Activated effector memory CD4-positive, alpha-beta T cell treated with anti-CD3 and anti-CD28 coated beads, Interleukin-2, amount 50 U/mL, for 16 hours (primary cell): ENCODE data around the gene RHBDL1.

Experiments used
- DNase-seq: peaks from one replicate; pipeline ENCODE4 v3.0.0-alpha.2; 2020

Gene RHBDL1

DNA sequence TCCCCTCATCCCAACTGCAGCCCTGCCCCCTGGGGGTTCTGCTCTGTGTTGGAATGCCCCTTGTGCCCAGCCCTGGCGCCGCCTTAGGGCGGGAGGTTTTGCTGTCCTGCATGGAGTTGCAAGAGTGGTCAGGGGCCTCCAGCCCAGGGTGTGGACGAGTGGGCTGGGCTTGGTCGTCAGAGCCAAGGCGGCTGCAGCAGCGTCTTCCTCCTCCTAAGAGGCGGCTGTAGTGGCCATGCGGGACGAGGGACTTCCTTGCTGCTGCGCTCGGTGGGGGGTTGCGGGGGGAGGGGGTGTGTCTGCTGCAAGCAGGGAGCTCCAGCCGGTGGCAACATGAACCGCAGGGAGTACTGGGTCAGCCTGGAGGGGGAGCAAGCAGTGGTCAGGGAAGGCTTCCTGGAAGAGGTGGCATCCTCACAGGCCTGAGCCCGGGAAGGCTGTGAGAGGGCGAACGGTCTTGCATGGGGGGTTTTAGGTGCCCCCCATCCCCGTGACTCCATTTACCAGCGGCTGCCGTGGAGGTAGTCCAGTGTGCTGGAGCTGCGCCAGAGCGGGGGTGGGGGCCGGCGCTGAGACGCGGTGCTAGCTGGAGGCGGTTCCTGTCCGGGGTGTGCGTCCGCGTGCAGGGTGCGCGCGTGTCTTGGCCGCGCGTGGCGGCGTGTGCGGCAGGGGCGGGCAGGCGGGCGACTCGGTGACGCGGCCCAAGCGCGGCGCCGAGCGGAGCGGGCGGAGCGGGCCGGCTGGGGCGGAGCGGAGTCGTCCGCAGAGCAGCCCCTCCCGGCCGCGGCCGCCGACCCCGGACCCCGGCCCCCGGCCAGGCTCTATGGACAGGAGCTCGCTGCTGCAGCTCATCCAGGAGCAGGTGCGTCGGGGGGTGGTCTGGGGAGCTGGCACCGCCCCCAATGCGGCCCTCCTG is at the start of gene RHBDL1:
TSS of gene RHBDL1 (plus strand) at position 704 of the 916 bp plus-strand sequence. CDS start at position 824, 120 bp downstream.
- no peak for DNase-seq

DNA sequence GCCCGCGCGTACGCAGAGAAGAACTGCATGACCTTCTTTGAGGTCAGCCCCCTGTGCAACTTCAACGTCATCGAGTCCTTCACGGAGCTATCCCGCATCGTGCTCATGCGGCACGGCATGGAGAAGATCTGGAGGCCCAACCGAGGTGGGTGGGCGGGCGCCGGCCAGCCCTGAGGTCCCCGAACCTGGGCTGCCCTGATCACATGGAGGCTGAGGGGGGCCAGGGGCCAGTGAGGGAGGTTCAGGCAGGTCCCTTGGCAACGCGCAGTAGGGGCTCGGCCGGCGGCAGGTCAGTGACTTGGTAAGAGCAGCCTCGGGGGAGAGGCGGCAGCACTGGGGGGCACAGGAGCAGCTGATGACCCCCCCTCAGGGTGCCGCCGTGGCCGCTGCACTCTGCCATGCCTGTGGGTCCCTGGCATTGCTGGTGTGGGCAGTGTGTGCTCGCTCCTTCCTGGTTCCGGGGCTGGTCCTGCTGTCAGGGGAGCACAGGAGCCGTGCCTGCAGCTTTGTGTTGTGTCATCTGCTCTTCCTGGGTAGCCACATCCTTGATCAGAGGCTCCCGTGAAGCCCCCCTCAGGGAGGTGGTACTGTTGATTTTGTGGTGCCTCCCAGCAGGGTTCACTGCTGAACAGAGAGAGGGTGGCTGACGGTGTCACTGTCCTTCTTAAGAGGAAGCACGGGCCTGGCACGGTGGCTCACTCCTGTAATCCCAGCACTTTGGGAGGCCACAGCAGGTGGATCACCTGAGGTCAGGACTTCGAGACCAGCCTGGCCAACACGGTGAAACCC is 49.3 kb upstream of the RHBDL1 start:
- no peak for DNase-seq

DNA sequence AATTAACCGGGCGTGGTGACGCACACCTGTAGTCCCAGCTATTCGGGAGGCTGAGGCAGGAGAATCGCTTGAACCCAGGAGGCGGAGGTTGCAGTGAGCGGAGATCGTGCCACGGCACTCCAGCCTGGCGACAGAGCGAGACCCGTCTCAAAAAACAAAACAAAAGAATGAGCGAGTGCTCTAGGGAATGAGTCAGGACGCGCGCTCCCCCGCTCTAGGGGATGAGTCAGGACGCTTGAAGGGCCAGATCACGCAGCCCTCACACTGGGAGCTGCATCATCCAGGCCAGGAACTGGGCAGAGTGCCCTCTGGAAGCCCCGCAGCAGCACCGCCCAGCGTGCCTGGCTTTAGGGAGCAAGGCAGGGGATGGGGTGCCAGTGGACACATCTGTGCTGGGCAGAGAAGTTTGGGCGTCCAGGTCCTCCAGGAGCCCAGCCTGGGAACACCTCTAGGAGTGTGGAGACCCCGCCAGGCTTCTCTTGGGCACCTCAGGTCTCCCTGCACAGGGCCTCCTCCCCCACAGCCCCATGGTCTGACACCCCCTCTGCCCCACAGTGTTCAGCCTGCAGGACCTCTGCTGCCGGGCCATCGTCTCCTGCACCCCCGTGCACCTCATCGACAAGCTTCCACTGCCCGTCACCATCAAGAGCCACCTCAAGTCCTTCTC is 48.6 kb upstream of the RHBDL1 start:
- DNase-seq, result no peak

DNA sequence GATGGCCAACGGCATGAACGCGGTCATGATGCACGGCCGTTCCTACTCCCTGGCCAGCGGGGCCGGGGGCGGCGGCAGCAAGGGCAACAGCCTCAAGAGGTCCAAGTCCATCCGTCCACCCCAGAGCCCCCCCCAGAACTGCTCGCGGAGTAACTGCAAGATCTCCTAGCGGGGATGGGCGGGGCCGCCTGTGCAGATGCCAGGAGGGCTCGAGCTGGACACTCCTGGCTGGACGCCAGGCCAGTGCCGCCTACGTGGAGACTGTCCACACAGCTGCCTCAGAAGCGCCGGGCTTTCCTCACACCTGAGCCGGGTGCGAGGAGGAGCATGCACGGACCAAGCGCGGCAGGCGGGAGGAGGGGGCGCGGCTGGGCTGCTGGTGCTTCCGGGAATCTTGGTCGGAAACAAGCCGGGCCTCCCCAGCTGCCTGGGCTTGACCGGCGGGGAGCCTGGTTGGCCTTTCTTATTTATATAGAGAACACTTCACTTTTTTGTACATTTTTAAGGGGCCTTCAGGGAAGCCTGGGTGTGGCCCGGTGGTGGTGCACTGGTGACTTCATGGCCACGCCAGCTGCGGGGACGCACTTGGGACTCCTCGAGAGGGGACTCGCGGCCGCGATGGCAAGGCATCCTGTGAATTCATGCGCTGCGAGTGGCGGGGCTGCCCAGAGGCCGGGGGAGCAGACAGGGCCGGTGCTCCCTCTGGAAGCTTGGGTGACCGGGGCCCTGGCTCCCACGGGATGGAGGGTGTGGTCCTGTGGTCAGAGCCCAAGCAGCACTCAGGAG is 47.8 kb upstream of the RHBDL1 start:
- DNase-seq, result no peak

DNA sequence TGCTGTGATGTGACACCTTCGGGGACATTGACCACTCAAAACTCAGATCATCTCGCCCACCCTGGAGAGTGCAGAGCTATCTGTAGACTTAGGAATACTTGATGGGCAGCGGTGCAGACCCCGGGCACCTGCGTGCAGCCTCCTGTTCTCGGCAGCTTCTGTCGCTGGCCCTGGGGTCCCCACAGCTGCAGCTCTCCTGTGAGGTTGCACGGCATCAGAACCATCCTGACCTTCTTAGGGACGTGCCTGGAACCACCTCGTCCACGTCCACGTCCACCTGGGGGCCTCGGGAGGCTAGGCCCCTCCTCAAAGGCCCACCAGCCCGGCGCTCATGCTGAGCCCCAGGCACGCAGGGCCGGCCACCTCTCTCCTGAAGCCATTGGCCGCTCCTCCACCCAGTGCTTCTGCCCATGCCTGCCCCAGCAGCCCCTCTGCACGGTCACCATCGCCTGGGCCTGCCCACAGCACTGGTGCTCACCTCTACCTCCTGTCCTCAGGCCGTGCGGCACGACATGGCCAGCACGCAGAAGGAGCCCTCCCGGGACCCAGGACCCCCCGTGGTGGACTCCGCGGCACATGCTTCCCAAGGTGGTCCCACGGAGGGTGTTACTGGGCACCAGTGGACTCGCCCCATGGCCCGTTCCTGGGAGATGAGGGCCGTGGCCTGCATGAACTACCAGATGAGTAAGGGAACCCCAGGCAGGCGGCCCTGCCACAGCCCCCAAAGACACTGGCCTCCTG is 47.0 kb upstream of the RHBDL1 start:
- DNase-seq, result no peak

DNA sequence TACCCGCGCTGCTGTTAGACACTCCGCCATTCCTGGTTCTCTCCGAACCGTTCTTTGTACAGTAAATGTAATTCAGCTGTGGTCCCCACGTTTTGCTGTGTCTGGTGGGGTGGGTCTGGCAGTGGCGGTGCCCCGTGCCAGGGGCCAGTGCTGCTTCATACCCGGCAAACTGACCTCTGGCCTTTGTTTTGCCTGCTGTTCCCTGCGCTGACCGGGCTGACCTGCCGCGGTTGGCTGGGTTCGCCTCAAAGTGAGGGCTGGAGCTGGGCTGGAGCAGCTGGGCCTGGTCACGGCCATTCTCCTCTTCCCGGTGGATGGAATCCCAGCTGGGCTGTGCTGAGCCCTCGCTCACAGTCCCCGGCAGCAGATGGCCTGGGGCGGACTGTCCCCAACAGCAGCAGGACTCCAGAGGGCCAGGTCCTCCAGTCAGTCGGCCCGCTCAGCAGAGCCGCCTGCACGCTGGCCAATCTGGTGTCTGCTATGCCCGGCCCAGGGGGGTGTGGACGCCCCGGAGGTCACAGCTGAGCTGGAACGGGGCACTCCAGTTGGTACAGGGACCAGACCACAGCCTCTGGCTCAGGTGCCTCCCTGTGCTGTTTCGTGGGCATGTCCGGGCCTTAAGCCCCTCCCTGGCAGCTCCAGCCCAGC is 46.2 kb upstream of the RHBDL1 start:
- no peak for DNase-seq

DNA sequence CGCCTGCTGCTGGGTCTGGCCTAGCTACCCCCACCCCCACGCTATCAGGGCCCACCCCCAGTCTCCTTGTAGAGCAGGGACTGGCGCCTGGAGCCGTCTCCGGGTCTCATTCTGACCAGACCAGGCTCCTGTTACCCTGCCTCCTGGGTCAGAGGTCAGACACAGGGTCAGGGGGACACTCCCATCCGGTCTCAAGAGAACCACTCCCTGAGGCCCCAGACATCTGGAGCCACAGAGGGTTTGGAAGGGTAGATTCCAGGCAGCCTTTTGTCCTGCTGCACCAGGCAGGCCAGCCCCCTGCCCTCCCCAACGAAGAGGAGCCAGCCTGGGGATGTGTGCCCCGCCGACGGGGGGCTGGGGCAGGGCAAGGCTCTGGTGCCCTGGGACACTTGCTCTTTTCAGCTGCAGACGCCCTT is 45.6 kb upstream of the RHBDL1 start:
- no peak for DNase-seq

DNA sequence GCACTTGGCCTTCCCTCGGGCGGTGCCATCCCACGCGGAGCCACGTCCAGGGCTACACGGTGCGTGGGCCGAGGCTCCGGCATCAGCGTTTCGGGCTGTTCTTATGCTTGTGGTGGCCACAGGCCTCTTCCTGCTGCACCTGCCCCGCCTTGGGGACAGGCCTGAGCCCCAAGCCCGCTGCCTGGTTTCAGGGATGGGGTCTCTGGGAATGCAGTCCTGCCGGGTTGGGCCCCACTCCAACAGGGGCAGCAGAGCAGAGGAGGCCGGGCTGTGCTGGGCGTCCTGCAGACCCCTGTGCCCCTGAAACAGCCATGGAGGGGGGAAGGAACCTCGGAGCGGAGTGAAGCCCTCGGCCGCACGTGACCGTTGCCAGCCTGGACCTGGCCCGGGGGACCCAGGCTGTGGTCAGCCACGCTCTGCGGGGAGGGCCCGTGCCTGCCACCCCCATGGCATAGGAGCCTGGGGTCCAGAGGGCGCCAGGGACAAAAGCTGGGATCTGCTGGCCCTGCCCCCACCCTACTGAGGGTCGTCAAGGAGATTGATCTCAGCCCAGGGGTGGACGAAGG is 45.1 kb upstream of the RHBDL1 start:
- DNase-seq, result no peak

DNA sequence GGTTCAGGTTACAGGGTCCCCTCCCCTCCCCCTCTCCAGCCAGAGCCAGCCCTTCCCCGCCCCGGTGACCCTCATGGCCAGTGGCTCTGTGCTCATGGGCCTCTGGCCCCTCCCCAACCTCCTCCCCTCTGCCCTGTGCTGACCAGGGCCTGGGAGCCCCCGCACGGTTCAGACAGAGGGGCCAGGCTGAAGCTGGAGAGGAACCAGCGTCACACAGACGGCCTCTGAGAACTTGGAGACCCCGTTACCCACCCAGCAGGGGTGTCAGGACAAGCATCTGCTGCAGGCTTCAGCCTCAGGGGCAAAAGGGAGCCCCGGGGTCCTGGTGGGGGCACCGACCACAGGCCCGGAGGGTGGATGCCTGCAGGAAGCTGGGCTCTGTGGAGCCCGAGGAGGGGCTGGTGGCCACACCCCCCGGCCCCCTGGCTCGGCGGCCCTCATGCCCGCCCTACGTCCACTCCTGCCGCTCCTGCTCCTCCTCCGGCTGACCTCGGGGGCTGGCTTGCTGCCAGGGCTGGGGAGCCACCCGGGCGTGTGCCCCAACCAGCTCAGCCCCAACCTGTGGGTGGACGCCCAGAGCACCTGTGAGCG is 44.6 kb upstream of the RHBDL1 start, which contains the start of gene WFIKKN1:
TSS of gene WFIKKN1 (plus strand) at position 171 of the 591 bp plus-strand sequence. CDS start at position 440, 269 bp downstream.
- DNase-seq, result no peak

DNA sequence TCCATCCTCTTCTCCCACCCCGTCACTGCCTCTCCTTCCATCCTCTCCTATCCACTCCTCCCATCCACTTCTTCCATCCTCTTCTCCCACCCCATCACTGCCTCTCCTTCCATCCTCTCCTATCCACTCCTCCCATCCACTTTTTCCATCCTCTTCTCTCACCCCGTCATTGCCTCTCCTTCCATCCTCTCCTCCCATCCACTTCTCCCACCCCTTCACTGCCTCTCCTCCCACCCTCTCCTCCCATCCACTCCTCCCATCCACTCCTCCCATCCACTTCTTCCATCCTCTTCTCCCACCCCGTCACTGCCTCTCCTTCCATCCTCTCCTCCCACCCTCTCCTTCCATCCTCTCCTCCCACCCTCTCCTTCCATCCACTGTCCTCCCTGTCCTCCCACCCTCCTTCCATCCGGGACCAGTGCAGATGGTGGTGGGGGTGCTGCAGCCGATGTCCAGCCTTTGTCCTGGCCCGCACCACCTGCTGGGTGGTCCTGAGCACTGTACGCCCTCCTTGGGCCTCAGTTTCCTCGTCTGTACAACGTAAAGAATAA is 43.6 kb upstream of the RHBDL1 start:
- DNase-seq, result no peak

DNA sequence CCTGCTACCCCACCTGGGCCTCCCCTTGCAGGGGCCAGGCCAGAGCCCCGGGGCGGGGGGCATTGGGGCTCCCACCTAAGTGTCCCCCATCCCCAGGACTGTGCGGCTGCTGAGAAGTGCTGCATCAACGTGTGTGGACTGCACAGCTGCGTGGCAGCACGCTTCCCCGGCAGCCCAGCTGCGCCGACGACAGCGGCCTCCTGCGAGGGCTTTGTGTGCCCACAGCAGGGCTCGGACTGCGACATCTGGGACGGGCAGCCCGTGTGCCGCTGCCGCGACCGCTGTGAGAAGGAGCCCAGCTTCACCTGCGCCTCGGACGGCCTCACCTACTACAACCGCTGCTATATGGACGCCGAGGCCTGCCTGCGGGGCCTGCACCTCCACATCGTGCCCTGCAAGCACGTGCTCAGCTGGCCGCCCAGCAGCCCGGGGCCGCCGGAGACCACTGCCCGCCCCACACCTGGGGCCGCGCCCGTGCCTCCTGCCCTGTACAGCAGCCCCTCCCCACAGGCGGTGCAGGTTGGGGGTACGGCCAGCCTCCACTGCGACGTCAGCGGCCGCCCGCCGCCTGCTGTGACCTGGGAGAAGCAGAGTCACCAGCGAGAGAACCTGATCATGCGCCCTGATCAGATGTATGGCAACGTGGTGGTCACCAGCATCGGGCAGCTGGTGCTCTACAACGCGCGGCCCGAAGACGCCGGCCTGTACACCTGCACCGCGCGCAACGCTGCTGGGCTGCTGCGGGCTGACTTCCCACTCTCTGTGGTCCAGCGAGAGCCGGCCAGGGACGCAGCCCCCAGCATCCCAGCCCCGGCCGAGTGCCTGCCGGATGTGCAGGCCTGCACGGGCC is 42.8 kb upstream of the RHBDL1 start:
- no peak for DNase-seq

DNA sequence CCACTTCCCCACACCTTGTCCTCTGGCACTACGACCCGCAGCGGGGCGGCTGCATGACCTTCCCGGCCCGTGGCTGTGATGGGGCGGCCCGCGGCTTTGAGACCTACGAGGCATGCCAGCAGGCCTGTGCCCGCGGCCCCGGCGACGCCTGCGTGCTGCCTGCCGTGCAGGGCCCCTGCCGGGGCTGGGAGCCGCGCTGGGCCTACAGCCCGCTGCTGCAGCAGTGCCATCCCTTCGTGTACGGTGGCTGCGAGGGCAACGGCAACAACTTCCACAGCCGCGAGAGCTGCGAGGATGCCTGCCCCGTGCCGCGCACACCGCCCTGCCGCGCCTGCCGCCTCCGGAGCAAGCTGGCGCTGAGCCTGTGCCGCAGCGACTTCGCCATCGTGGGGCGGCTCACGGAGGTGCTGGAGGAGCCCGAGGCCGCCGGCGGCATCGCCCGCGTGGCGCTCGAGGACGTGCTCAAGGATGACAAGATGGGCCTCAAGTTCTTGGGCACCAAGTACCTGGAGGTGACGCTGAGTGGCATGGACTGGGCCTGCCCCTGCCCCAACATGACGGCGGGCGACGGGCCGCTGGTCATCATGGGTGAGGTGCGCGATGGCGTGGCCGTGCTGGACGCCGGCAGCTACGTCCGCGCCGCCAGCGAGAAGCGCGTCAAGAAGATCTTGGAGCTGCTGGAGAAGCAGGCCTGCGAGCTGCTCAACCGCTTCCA is 42.0 kb upstream of the RHBDL1 start:
- DNase-seq, result no peak

DNA sequence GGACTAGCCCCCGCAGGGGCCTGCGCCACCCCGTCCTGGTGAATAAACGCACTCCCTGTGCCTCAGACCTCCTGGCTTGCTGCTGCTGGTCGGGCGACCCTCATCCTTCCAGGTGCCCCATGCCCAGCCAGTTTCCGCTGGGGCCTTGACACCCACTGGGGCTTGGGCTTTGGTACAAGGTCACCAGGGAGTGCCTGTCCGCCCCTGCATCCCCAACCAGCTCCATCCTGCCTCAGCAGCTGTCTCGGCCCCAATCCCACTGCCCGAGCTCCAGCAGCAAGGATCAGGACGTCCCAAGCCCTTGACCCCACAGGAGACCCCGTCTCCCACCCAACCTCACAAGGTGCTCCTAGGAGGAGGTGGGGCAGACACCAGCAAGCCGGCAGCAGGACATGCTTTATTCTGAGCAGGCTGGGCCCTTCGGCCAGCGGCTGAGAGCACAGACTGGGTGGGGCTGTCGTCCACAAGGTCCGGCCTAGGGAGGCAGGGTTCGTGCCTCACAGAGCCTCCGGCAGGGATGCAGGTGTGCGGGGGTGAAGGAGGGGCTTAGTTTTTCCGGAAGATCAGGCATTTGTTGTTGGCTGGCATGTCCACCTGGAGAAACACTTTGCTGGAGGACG is 41.3 kb upstream of the RHBDL1 start:
- no peak for DNase-seq

DNA sequence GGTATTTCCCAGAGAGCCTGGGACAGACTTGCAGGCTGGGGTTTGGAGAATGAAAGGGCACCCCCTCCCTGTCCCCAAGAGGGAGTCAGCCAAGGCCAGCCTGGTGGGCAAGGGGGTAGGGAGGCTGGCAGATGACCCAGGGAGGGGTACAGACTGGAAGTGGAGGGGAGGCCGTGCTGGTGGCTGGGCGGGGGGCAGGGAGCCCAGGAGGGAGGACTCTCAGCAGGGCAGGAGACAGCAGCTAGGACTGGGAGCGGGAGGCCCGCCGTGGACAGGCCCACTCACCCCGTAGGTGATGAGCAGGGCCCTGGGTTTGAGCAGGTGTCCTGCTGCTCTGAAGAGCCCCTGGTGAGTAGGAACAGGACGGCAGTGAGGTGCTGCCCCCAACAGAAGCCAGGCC is 40.5 kb upstream of the RHBDL1 start:
- no peak for DNase-seq

DNA sequence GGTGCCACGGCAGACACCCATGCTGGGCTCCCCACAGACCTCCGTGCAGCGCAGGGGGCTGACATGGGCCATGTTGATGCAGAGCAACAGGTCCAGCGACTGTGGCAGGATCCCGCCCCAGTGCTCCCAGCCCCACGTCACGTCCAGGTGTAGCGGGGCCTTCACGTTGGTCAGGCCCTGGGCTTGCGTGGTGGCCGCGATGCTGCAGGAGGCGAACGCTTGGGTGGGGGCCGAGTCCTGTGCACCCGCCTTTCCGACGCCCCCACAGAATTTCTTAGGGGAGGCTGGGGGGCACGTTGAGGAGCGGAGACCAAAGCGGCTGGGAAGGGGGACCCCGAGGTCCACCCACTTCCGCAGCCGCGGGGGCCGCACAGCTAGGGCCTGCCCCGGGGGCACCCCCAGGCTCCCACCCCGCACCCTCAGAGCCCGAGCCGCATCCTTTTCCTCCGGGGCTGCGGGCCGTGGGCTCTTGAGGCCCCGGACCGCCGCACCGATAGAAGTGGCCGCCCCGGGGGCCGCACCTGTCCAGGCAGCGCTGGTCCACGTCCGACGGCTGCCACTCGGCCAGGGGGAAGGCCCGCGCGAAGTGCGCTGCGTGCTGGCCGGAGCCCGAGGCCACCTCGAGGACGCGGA is 39.8 kb upstream of the RHBDL1 start:
- no peak for DNase-seq

DNA sequence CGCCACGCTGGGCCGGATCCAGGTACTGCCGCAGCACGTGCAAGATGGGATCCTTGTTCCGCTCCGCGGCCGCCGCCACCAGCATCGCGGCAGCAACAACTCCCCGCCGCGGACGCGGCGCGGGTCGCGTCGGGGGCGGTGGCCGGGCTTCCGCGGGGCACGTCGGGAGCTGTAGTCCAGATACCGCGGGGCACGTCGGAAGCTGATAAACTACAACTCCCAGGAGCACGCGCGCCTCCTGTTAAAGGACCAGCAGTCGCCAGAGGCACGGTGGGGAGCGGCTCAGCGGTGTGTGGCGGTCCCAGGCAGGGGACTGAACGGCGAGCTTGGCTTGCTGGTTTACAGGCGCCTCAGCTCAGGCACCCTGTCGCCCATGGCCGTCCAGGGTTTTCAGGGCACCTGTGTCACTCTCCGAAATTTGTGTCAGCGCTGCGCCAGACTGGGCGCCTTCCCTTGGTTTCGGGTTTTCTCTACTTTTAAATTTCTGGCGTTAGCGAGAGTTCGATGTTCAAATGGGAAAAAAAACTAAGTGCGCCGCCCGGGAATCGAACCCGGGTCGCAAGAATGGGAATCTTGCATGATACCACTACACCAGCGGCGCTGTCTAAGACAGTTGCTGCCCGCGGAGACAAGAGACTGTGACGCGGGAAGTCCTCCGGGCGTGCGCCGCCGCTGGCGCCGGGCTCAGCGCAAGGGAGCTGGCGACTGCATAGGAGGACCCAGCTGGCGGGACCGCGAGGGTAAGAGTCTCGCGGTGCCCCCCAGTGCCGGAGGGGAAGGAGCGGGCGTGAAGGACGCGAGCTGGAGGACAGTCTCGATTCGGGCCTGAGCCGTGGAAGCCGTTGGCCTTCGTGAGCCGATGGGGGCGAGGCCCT is 39.0 kb upstream of the RHBDL1 start, which contains the start of gene METTL26:
TSS of gene METTL26 (minus strand) at position 100 of the 875 bp plus-strand sequence. CDS start at position 85, 15 bp downstream.
- DNase-seq, result peak; percentile 97
